ENCODE results near the gene RFNG.
A peak's percentile ranks its signal among the peaks of the same experiment; 100 is the strongest.

RFNG gene

DNA sequence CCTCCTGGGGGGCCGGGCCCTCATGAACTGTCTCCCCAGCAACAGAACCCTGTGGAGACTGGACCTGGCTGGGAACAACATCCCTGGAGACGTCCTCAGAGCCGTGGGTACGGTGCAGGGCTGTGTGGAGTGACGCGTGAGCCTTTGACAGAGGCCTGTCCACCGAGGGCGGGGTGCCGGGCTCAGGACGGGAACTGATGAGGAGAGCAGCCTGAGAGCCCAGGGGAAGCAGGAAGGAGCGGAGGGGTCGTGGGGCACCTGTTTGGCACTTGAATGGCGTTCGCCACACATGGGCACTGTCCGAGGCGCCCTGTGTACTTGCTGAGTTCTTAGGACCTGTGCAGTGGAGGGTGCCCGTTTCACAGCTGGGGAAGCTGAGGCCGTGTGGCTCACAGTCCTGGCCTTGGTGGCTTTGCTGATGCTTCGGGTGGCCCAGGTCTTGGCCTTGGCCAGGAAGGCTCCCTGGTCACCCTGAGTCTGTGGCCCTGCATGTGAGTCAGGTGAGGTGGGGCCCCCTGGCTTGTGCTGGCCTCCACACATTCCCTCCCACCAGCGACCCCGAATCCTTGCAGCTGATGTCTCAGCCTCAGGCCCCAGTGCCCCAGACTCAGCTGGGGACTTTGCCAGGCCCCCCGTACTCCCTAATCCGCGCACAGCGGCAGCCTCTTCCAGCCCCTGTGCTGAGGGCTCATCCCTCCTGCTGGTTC is 26.1 kb downstream of the RFNG start:
- peaks cover 28% of the 10 kb centered on the region for H3K36me3 ChIP-seq (ENCODE audit: control insufficient read depth, insufficient read depth, low read length)
- no peak overlapping the region for H3K27ac ChIP-seq (ENCODE audit: low read depth, low read length)
- no peak overlapping the region for H3K9ac ChIP-seq (ENCODE audit: low read length)
- no peak overlapping the region for H3K4me3 ChIP-seq (ENCODE audit: low read depth, low read length)
- H3K9me3 ChIP-seq (ENCODE audit: control insufficient read depth, insufficient read depth, low read depth, low read length) = no peaks in the 10 kb centered on the region
- no peaks in the 10 kb centered on the region for H3K27me3 ChIP-seq (ENCODE audit: control insufficient read depth, insufficient read depth, low read length)
- peaks cover 16% of the 10 kb centered on the region for H3K4me1 ChIP-seq (ENCODE audit: control insufficient read depth, insufficient read depth, low read length)

GRCh38 chr17:82024859-82025258 is 26.8 kb downstream of the RFNG start:
- H3K27me3 ChIP-seq (ENCODE audit: control insufficient read depth, insufficient read depth, low read length) = no peaks in the 10 kb centered on the region
- H3K9me3 ChIP-seq (ENCODE audit: control insufficient read depth, insufficient read depth, low read depth, low read length) = no peaks in the 10 kb centered on the region
- no peak overlapping the region for H3K9ac ChIP-seq (ENCODE audit: low read length)
- H3K36me3 ChIP-seq (ENCODE audit: control insufficient read depth, insufficient read depth, low read length) = peaks cover 28% of the 10 kb centered on the region
- H3K4me3 ChIP-seq (ENCODE audit: low read depth, low read length) = no peak overlapping the region
- H3K4me1 ChIP-seq (ENCODE audit: control insufficient read depth, insufficient read depth, low read length) = peaks cover 19% of the 10 kb centered on the region
- no peak overlapping the region for H3K27ac ChIP-seq (ENCODE audit: low read depth, low read length)

DNA sequence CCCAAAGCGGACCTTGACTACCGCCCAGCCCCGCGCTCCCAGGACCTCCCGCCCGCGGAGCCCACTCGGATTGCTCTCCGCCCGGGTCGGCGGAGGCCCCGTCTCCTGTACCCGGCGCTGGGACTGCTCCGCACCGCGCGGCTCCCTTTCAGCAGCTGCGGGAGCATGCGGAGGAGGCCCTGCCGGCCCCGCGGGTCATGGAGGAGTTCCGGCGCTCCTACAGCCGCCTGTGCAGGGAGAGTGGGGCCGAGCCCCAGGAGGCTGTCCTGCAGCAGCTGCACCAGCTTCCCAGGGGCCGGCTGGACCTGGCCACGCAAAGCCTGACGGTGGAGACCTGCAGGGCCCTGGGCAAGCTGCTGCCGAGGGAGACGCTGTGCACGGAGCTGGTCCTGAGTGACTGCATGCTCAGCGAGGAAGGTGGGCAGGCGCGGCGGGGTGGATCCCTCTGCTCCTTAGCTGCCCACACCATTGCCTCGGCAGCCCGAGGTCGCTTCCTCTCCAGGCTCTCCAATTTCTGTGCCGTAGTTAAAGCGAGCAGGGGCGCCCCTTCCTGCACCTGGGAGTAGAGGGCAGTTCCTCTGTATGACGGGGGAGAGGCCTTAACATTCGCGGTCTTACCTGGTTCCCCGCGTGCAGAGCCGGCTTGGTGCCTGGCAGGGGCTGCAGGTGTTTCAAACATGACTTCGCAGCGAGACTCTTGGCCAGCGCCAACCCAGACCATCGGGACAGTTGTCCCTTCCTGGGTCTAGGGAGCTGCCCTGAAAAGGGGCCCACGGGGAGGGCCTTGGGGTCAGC is 28.0 kb downstream of the RFNG start:
- no peaks in the 10 kb centered on the region for H3K27me3 ChIP-seq (ENCODE audit: control insufficient read depth, insufficient read depth, low read length)
- peaks cover 19% of the 10 kb centered on the region for H3K4me1 ChIP-seq (ENCODE audit: control insufficient read depth, insufficient read depth, low read length)
- no peak overlapping the region for H3K27ac ChIP-seq (ENCODE audit: low read depth, low read length)

DNA sequence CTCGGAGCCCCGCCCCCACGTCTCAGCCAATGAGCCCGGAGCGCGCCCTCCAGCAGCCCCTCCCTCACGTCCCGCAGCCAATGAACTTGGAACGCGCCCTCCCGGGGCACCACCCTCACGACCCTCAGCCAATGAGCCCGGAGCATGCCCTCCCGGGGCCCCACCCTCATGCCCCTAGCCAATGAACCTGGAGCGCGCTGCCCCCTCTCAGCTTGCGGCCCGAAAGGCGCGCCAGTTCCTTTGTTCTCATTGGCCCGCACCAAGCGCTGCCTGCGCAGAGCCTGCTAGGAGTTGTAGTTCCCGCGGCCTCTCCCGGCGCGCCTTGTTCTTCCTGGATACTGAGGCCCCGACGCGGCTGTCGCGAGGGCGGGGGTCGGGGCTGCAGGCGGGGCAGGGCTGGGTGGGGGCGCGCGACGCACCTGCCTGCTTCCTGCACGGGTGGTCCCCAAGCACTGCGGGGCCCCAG is 28.6 kb downstream of the RFNG start, which contains the start of gene LRRC45:
LRRC45 (plus strand) TSS at position 325 of the 466 bp plus-strand sequence. CDS start 339 bp downstream, outside the sequence.
- Histone ChIP-seq H3K9me3 (ENCODE audit: control insufficient read depth, insufficient read depth, low read depth, low read length) (no peaks in the 10 kb centered on the region), H3K9ac (ENCODE audit: low read length) (peak within 1 kb of the TSS; percentile 89), H3K27ac (ENCODE audit: low read depth, low read length) (peak within 1 kb of the TSS; percentile 78; the same call in 1 of the 2 replicates), H3K36me3 (ENCODE audit: control insufficient read depth, insufficient read depth, low read length) (peaks cover 24% of the 10 kb centered on the region), H3K4me1 (ENCODE audit: control insufficient read depth, insufficient read depth, low read length) (peaks cover 19% of the 10 kb centered on the region), H3K27me3 (ENCODE audit: control insufficient read depth, insufficient read depth, low read length) (no peaks in the 10 kb centered on the region), H3K4me3 (ENCODE audit: low read depth, low read length) (peak within 1 kb of the TSS; percentile 98)

More for the DNA sequence above, 28.0 kb downstream of the RFNG start:
- H3K9me3 ChIP-seq (ENCODE audit: control insufficient read depth, insufficient read depth, low read depth, low read length) = no peaks in the 10 kb centered on the region
- peak overlapping the region; percentile 94 for H3K4me3 ChIP-seq (ENCODE audit: low read depth, low read length)
- H3K9ac ChIP-seq (ENCODE audit: low read length) = peak overlapping the region; percentile 72
- peaks cover 24% of the 10 kb centered on the region for H3K36me3 ChIP-seq (ENCODE audit: control insufficient read depth, insufficient read depth, low read length)

GRCh38 chr17:82022310-82022980 is 29.2 kb downstream of the RFNG start, which contains the start of gene CENPX:
TSS of gene CENPX (minus strand) at chr17:82022878. CDS start at chr17:82022861, 17 bp downstream.
- H3K9ac ChIP-seq (ENCODE audit: low read length) = peak within 1 kb of the TSS; percentile 89
- peak within 1 kb of the TSS; percentile 78; the same call in 1 of the 2 replicates for H3K27ac ChIP-seq (ENCODE audit: low read depth, low read length)
- H3K27me3 ChIP-seq (ENCODE audit: control insufficient read depth, insufficient read depth, low read length) = no peaks in the 10 kb centered on the region
- peaks cover 19% of the 10 kb centered on the region for H3K4me1 ChIP-seq (ENCODE audit: control insufficient read depth, insufficient read depth, low read length)
- H3K36me3 ChIP-seq (ENCODE audit: control insufficient read depth, insufficient read depth, low read length) = peaks cover 22% of the 10 kb centered on the region
- peak within 1 kb of the TSS; percentile 98 for H3K4me3 ChIP-seq (ENCODE audit: low read depth, low read length)
- H3K9me3 ChIP-seq (ENCODE audit: control insufficient read depth, insufficient read depth, low read depth, low read length) = no peaks in the 10 kb centered on the region

GRCh38 chr17:82021900-82022309 is 29.7 kb downstream of the RFNG start:
- H3K9ac ChIP-seq (ENCODE audit: low read length) = peak overlapping the region; percentile 89
- no peaks in the 10 kb centered on the region for H3K27me3 ChIP-seq (ENCODE audit: control insufficient read depth, insufficient read depth, low read length)
- H3K9me3 ChIP-seq (ENCODE audit: control insufficient read depth, insufficient read depth, low read depth, low read length) = no peaks in the 10 kb centered on the region
- peak overlapping the region; percentile 78; the same call in 1 of the 2 replicates for H3K27ac ChIP-seq (ENCODE audit: low read depth, low read length)
- peak overlapping the region; percentile 98 for H3K4me3 ChIP-seq (ENCODE audit: low read depth, low read length)
- peaks cover 20% of the 10 kb centered on the region for H3K36me3 ChIP-seq (ENCODE audit: control insufficient read depth, insufficient read depth, low read length)
- peaks cover 19% of the 10 kb centered on the region for H3K4me1 ChIP-seq (ENCODE audit: control insufficient read depth, insufficient read depth, low read length)

GRCh38 chr17:82021107-82021899 is 30.3 kb downstream of the RFNG start:
- no peaks in the 10 kb centered on the region for H3K9me3 ChIP-seq (ENCODE audit: control insufficient read depth, insufficient read depth, low read depth, low read length)
- H3K27me3 ChIP-seq (ENCODE audit: control insufficient read depth, insufficient read depth, low read length) = no peaks in the 10 kb centered on the region
- peak overlapping the region; percentile 98 for H3K4me3 ChIP-seq (ENCODE audit: low read depth, low read length)
- peak overlapping the region; percentile 89 for H3K9ac ChIP-seq (ENCODE audit: low read length)
- H3K4me1 ChIP-seq (ENCODE audit: control insufficient read depth, insufficient read depth, low read length) = peaks cover 19% of the 10 kb centered on the region
- peaks cover 18% of the 10 kb centered on the region; the same call in 1 of the 2 replicates for H3K36me3 ChIP-seq (ENCODE audit: control insufficient read depth, insufficient read depth, low read length)
- H3K27ac ChIP-seq (ENCODE audit: low read depth, low read length) = no peak overlapping the region

- H3K27ac ChIP-seq (ENCODE audit: low read depth, low read length) = no peak overlapping the region
- H3K4me1 ChIP-seq (ENCODE audit: control insufficient read depth, insufficient read depth, low read length) = peaks cover 19% of the 10 kb centered on the region
- no peaks in the 10 kb centered on the region for H3K27me3 ChIP-seq (ENCODE audit: control insufficient read depth, insufficient read depth, low read length)
- H3K36me3 ChIP-seq (ENCODE audit: control insufficient read depth, insufficient read depth, low read length) = peaks cover 18% of the 10 kb centered on the region; the same call in 1 of the 2 replicates
- H3K4me3 ChIP-seq (ENCODE audit: low read depth, low read length) = no peak overlapping the region
- H3K9ac ChIP-seq (ENCODE audit: low read length) = no peak overlapping the region
- H3K9me3 ChIP-seq (ENCODE audit: control insufficient read depth, insufficient read depth, low read depth, low read length) = no peaks in the 10 kb centered on the region
These were observed 31.0 kb downstream of the RFNG start for GRCh38 chr17:82020572-82021106.

DNA sequence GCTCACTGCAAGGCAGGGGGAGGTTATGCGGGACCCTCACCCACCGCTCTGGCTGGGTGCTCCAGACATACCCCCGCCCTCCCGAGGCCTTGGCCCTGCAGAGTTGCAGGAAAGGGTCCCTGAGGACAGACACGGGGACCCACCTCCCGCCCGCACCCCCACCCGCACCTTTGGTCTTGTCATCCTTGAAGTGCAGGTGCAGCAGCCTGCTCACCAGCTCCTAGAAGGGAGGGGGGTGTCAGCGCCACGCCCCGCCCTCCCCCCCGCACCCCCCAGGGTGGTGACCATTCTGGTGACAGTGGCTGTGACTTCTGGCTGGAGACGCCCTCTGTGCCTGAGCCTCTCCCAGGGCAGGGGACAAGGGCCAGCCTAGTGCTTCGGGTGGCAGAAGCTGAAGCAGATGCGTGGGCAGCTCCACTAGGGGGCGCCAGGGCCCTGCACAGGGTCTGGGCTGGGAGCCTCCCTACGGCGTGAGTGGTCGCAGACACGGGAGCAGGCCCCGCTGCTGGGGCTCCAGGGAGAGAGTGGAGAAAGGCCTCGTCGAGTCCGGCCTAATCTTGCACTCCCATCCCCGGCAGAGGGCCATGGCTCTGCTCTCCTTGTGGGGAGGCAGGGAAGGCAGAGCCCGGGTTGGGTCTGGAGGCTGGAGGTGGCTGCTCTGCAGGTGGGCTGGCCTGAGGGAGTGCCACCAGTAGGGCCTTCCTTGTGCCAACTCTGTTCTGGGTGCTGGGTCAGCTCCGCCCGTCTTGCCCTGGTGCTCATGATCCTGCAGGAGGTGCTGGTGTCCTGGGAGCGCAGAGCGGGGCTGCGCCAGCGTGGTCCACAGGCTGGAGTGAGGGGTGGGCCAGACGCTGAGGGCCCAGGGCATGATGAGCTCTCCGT is 31.7 kb downstream of the RFNG start:
- Histone ChIP-seq H3K36me3 (ENCODE audit: control insufficient read depth, insufficient read depth, low read length) (peaks cover 18% of the 10 kb centered on the region; the same call in 1 of the 2 replicates), H3K4me1 (ENCODE audit: control insufficient read depth, insufficient read depth, low read length) (peaks cover 19% of the 10 kb centered on the region), H3K4me3 (ENCODE audit: low read depth, low read length) (no peak overlapping the region), H3K9ac (ENCODE audit: low read length) (no peak overlapping the region), H3K27ac (ENCODE audit: low read depth, low read length) (no peak overlapping the region), H3K9me3 (ENCODE audit: control insufficient read depth, insufficient read depth, low read depth, low read length) (no peaks in the 10 kb centered on the region), H3K27me3 (ENCODE audit: control insufficient read depth, insufficient read depth, low read length) (no peaks in the 10 kb centered on the region)
